Ovary (tissue), 9 donors: Measurements from ENCODE around the gene CCNDBP1. TPM values are rescaled to one million over a fixed set of nuclear protein-coding genes. Genes with fewer than 3 reads are reported as not detected.

Source experiments
- DNase-seq, 5 donors: peaks; one replicate each; pipeline ENCODE4 v3.0.0-alpha.2; 2019 to 2020
- H3K27ac ChIP-seq, 2 donors: fragments of 200-600 bp; one replicate each; pipeline versions ENCODE4 v1.5.1 to v1.8.0; 2019 to 2022
- H3K27me3 ChIP-seq: fragments of 200-600 bp; one replicate; pipeline ENCODE4 v1.8.0; 2022
- H3K36me3 ChIP-seq: fragments of 200-600 bp; sonication (generic); one replicate; pipeline ENCODE4 v1.5.1; 2019
- H3K4me1 ChIP-seq: one replicate; pipeline ENCODE4 v1.8.1; 2013; ENCODE audit warnings: mild to moderate bottlenecking, moderate library complexity; ENCODE audit not compliant: insufficient read depth
- H3K4me3 ChIP-seq: fragments of 200-600 bp; sonication (generic); one replicate; pipeline ENCODE4 v1.5.1; 2017
- H3K9me3 ChIP-seq, 2 donors: fragments of 200-600 bp in 1 of 2; sonication (generic) in 1 of 2; one replicate each; pipeline versions ENCODE4 v1.5.1 to v1.8.1; 2013 to 2019; ENCODE audit warnings: mild to moderate bottlenecking in 1 of 2, moderate library complexity in 1 of 2
- CTCF ChIP-seq, 3 donors: fragments of 450-650 bp in 2 of 3; fragments of 200-600 bp in 1 of 3; IDR thresholded peaks; one replicate each; pipeline versions ENCODE4 v1.5.1 to v1.8.0; 2016 to 2022; ENCODE audit warnings: antibody characterized with exemption in 3 of 3, mild to moderate bottlenecking in 1 of 3
- EP300 ChIP-seq: sonication (generic); formaldehyde crosslinking; IDR thresholded peaks from one replicate; pipeline ENCODE4 v1.6.1; 2017; ENCODE audit warnings: antibody characterized with exemption
- POLR2A ChIP-seq: fragments of 450-650 bp; IDR thresholded peaks from one replicate; pipeline ENCODE4 v1.6.1; 2017; ENCODE audit warnings: antibody characterized with exemption, mild to moderate bottlenecking, moderate library complexity
- WGBS, 3 donors: extraction: QIAGEN DNeasy Blood & Tissue Kit in 1 of 3; methylation state at CpG; one replicate each; pipeline versions ENCODE4 v1.1.5 to v1.1.7; 2013 to 2017; 5-methylcytosine and 5-hydroxymethylcytosine counted together
- intact Hi-C, 4 donors: fragments of 100-400 bp; cut with DNase I; formaldehyde crosslinking; loops; one replicate each; pipeline versions ENCODE4 v1.11.0 to v1.15.1; 2022 to 2023
- polyA plus RNA-seq, 2 donors: library from polyadenylated mRNA; stranded (reverse); fragments of 200-250 nt in 1 of 2; fragments of 350-450 nt in 1 of 2; fragmentation: Illumina TruSeq in 1 of 2; extraction: RNeasy Lipid Tissue Mini Kit (QIAGEN cat#74804) in 1 of 2; gene quantifications; one replicate each; pipeline ENCODE4 v1.2.3, GENCODE V29; 2013 to 2014
- total RNA-seq, 7 donors: library from RNA; depleted of rRNA in 2 of 7; stranded (reverse); fragments of >200 nt in 2 of 7; fragmentation: NEBNext Ultra II Directional in 3 of 7; extraction: Animal tissue kit (Norgen Biotek cat#: 25700) in 3 of 7; gene quantifications; one replicate each; pipeline versions ENCODE4 v1.1.0 to v1.2.4, GENCODE V29; 2016 to 2023
- donor health status: DM: no; HTN: no; CAD: no; lungs with moderate emphysema.
- donor health status: DM: no; HTN: no; CAD: no.
- donor health status: Bipolar disorder and iron deficiency.
- donor health status: DM: yes; HTN: yes; CAD: no.
- donor health status: DM: no; HTN: no; CAD: no.
- donor health status: DM: yes; HTN: yes; CAD: no.

Gene CCNDBP1
- total and polyA plus RNA-seq, 9 donors, result 25.2 to 69.7 (median 33.7) TPM

- WGBS, 3 donors, result 62 to 67% (median 65%) methylated on average over 8 of the region's 8 CpGs
- Histone ChIP-seq H3K9me3 (no peaks in the 10 kb centered on the region), H3K36me3 (no peaks in the 10 kb centered on the region), H3K27me3 (no peaks in the 10 kb centered on the region), H3K27ac (no peak overlapping the region), H3K4me3 (no peak overlapping the region), H3K4me1 (no peaks in the 10 kb centered on the region)
- DNase-seq, result no peak
- TF ChIP-seq CTCF (IDR thresholded peaks at IDR 0.05), result no peak
- TF ChIP-seq EP300, result no peak
- no peak for TF ChIP-seq POLR2A
- intact Hi-C loops, result no loop called here
Measured at GRCh38 chr15:43214169-43214568, 29.0 kb downstream of the CCNDBP1 start.

GRCh38 chr15:43214592-43215295 is 29.5 kb downstream of the CCNDBP1 start:
- Histone ChIP-seq H3K4me1 (no peaks in the 10 kb centered on the region), H3K9me3 (no peaks in the 10 kb centered on the region), H3K36me3 (no peaks in the 10 kb centered on the region), H3K4me3 (no peak overlapping the region), H3K27me3 (no peaks in the 10 kb centered on the region), H3K27ac (no peak overlapping the region)
- DNase-seq, result no peak
- TF ChIP-seq CTCF (IDR thresholded peaks at IDR 0.05) (no peak), POLR2A (no peak), EP300 (no peak)
- intact Hi-C loops, result no loop called here
- WGBS, 3 donors, result 85 to 86% (median 86%) methylated on average over 6 of the region's 6 CpGs

- TF ChIP-seq POLR2A (no peak), EP300 (no peak), CTCF (IDR thresholded peaks at IDR 0.05) (no peak)
- 81 to 85% (median 84%) methylated on average over 7 of the region's 7 CpGs for WGBS, 3 donors
- intact Hi-C loops, result no loop called here
Measured at GRCh38 chr15:43215961-43216360, 30.8 kb downstream of the CCNDBP1 start.

GRCh38 chr15:43218908-43219706 is 33.9 kb downstream of the CCNDBP1 start:
- H3K4me3 ChIP-seq, result no peak overlapping the region
- H3K36me3 ChIP-seq, result no peaks in the 10 kb centered on the region
- DNase-seq, result no peak
- no peak for TF ChIP-seq EP300
- TF ChIP-seq CTCF (IDR thresholded peaks at IDR 0.05), result no peak
- TF ChIP-seq POLR2A, result no peak
- intact Hi-C loops, result no loop called here
- H3K4me1 ChIP-seq, result no peaks in the 10 kb centered on the region
- H3K27me3 ChIP-seq, result no peaks in the 10 kb centered on the region
- 41 to 49% (median 48%) methylated on average over 13 of the region's 13 CpGs for WGBS, 3 donors
- H3K27ac ChIP-seq, result no peak overlapping the region
- H3K9me3 ChIP-seq, result no peaks in the 10 kb centered on the region

More at GRCh38 chr15:43215961-43216360, 30.8 kb downstream of the CCNDBP1 start:
- no peaks in the 10 kb centered on the region for H3K36me3 ChIP-seq
- H3K9me3 ChIP-seq, result no peaks in the 10 kb centered on the region
- H3K4me3 ChIP-seq, result no peak overlapping the region
- H3K27ac ChIP-seq, result no peak overlapping the region
- no peaks in the 10 kb centered on the region for H3K4me1 ChIP-seq
- no peak for DNase-seq
- H3K27me3 ChIP-seq, result no peaks in the 10 kb centered on the region
